Neural cell (in vitro differentiated cells): ENCODE results near the gene SLC16A1.

Source experiments
- EZH2 ChIP-seq: fragments of 200-600, 300-800 bp; shearing (Covaris generic), sonication (generic); IDR thresholded peaks from 2 replicates; pipeline ENCODE4 v1.6.1; 2014; ENCODE audit warnings: antibody characterized with exemption, low read length, borderline replicate concordance, mild to moderate bottlenecking; ENCODE audit not compliant: insufficient read depth, poor library complexity, severe bottlenecking
- MXI1 ChIP-seq: fragments of 450-650 bp; conservative IDR thresholded peaks from 2 replicates; pipeline ENCODE4 v1.6.1; 2014; ENCODE audit warnings: antibody characterized with exemption, mild to moderate bottlenecking; ENCODE audit not compliant: poor library complexity, severe bottlenecking
- SMC3 ChIP-seq: fragments of 450-650 bp; conservative IDR thresholded peaks from 2 replicates; pipeline ENCODE4 v1.6.1; 2014; ENCODE audit warnings: antibody characterized with exemption, mild to moderate bottlenecking, moderate library complexity; ENCODE audit not compliant: poor library complexity
- TF ChIP-seq, protein P1 (sequence below): fragments of 450-650 bp; IDR thresholded peaks from 2 replicates; pipeline ENCODE4 v1.5.1; 2014; ENCODE audit warnings: antibody characterized with exemption, mild to moderate bottlenecking, moderate library complexity; ENCODE audit not compliant: poor library complexity, severe bottlenecking

DNA sequence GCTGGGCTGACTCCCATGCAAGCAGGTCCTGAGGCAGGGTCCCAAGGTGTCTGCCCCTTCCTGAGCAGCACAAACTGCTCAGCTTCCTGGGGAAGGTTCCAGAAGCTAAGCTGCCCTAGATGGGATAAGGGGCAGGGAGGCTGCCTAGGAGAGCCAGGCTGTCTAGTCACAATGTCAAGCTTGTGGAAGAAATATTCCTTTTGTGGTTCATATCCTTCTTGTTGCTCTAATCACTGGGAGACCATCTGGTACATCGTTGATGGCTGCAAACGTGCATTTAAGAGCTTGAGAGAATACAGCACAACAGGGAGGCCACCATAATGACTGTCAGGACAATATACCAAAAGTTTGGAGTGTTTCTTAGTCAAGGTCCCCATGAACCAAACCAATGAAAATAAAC lies 67.4 kb downstream of the SLC16A1 start:
- TF ChIP-seq, protein P1, sequence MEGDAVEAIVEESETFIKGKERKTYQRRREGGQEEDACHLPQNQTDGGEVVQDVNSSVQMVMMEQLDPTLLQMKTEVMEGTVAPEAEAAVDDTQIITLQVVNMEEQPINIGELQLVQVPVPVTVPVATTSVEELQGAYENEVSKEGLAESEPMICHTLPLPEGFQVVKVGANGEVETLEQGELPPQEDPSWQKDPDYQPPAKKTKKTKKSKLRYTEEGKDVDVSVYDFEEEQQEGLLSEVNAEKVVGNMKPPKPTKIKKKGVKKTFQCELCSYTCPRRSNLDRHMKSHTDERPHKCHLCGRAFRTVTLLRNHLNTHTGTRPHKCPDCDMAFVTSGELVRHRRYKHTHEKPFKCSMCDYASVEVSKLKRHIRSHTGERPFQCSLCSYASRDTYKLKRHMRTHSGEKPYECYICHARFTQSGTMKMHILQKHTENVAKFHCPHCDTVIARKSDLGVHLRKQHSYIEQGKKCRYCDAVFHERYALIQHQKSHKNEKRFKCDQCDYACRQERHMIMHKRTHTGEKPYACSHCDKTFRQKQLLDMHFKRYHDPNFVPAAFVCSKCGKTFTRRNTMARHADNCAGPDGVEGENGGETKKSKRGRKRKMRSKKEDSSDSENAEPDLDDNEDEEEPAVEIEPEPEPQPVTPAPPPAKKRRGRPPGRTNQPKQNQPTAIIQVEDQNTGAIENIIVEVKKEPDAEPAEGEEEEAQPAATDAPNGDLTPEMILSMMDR: no peak
- TF ChIP-seq EZH2: no peak
- no peak for TF ChIP-seq MXI1
- no peak for TF ChIP-seq SMC3
